Loucy (cell line): ENCODE data around the gene MZB1.
"Not testable (repeated sequence)": the region's sequence is repeated elsewhere in the genome, so short reads cannot be mapped to it uniquely, and the experiment has no call there.

Experiments
- H2AFZ ChIP-seq: fragments of 200-600 bp; sonication (generic); 2 replicates; pipeline ENCODE4 v1.6.0; 2016; ENCODE audit warnings: antibody characterized with exemption, mild to moderate bottlenecking, low read length, moderate library complexity
- H3F3A ChIP-seq: fragments of 200-600 bp; 2 replicates; pipeline ENCODE4 v1.6.0; 2016; ENCODE audit warnings: antibody characterized with exemption, low read depth, mild to moderate bottlenecking
- H3K27me3 ChIP-seq: fragments of 200-600 bp; sonication (generic); 2 replicates; pipeline ENCODE4 v1.6.1; 2014; ENCODE audit warnings: low read length, mild to moderate bottlenecking; ENCODE audit not compliant: insufficient read depth, poor library complexity, severe bottlenecking
- H3K36me3 ChIP-seq: fragments of 200-600 bp; sonication (generic); 2 replicates; pipeline ENCODE4 v1.6.1; 2016; ENCODE audit warnings: low read length; ENCODE audit not compliant: insufficient read depth
- H3K4me1 ChIP-seq: fragments of 200-600 bp; sonication (generic); 2 replicates; pipeline ENCODE4 v1.5.1; 2014; ENCODE audit warnings: low read length, mild to moderate bottlenecking; ENCODE audit not compliant: insufficient read depth, poor library complexity, severe bottlenecking
- H3K4me2 ChIP-seq: fragments of 200-600 bp; sonication (generic); 2 replicates; pipeline ENCODE4 v1.6.0; 2014; ENCODE audit warnings: antibody characterized with exemption, low read length, low read depth, mild to moderate bottlenecking; ENCODE audit not compliant: poor library complexity, severe bottlenecking
- H3K4me3 ChIP-seq: fragments of 200-600 bp; sonication (generic); 2 replicates; pipeline ENCODE4 v1.5.1; 2014; ENCODE audit warnings: low read length, mild to moderate bottlenecking, mixed read lengths; ENCODE audit not compliant: poor library complexity, severe bottlenecking
- H3K79me2 ChIP-seq: fragments of 200-600 bp; sonication (generic); 2 replicates; pipeline ENCODE4 v1.6.1; 2014; ENCODE audit warnings: low read length; ENCODE audit not compliant: insufficient read depth
- H3K9ac ChIP-seq: fragments of 200-600 bp; sonication (generic); 2 replicates; pipeline ENCODE4 v1.6.0; 2014; ENCODE audit warnings: mild to moderate bottlenecking, low read depth, low read length, moderate library complexity; ENCODE audit not compliant: poor library complexity, severe bottlenecking
- H3K9me2 ChIP-seq: fragments of 200-600 bp; sonication (generic); replicated peaks from 2 replicates; pipeline ENCODE4 v1.6.1; 2016; ENCODE audit warnings: low read depth, low read length, mixed read lengths
- H3K9me3 ChIP-seq: fragments of 200-600 bp; sonication (generic); 2 replicates; pipeline ENCODE4 v1.6.1; 2014; ENCODE audit warnings: mild to moderate bottlenecking, antibody characterized with exemption, low read length, low read depth; ENCODE audit not compliant: insufficient read depth
- H4K20me1 ChIP-seq: fragments of 200-600 bp; sonication (generic); 2 replicates; pipeline ENCODE4 v1.6.0; 2014; ENCODE audit warnings: antibody characterized with exemption, low read length, mild to moderate bottlenecking; ENCODE audit not compliant: insufficient read depth, poor library complexity, severe bottlenecking
- CTCF ChIP-seq: fragments of 200-600 bp; sonication (generic); conservative IDR thresholded peaks from 2 replicates; pipeline ENCODE4 v1.5.1; 2014; ENCODE audit warnings: mild to moderate bottlenecking, antibody characterized with exemption, low read length
- EZH2phosphoT487 ChIP-seq: fragments of 200-600 bp; IDR thresholded peaks from 2 replicates; pipeline ENCODE4 v1.6.1; 2018; ENCODE audit warnings: antibody characterized with exemption, mild to moderate bottlenecking, moderate library complexity, borderline replicate concordance

MZB1 gene

GRCh38 chr5:139354186-139354585, 35.5 kb downstream of the MZB1 start:
- Histone ChIP-seq H3K36me3 (peaks cover 31% of the 10 kb centered on the region), H3K27me3 (no peaks in the 10 kb centered on the region), H3K9me2 (no peaks in the 10 kb centered on the region), H3K4me3 (no peak overlapping the region), H3K9ac (no peak overlapping the region), H3K4me2 (no peak overlapping the region), H4K20me1 (peaks cover 88% of the 10 kb centered on the region), H3F3A (no peaks in the 10 kb centered on the region; the same call in 1 of the 2 replicates), H3K79me2 (peaks cover 100% of the 10 kb centered on the region), H3K4me1 (no peaks in the 10 kb centered on the region), H3K9me3 (no peaks in the 10 kb centered on the region), H2AFZ (no peak overlapping the region)
- TF ChIP-seq CTCF, result no peak
- TF ChIP-seq EZH2phosphoT487, result no peak

- not testable (repeated sequence) for H3K27me3 ChIP-seq, H3K36me3 ChIP-seq, H3K4me3 ChIP-seq, H3F3A ChIP-seq, H3K9me2 ChIP-seq, H3K9ac ChIP-seq, H3K4me2 ChIP-seq, H2AFZ ChIP-seq, H3K9me3 ChIP-seq
- Histone ChIP-seq H3K79me2 (peaks cover 100% of the 10 kb centered on the region), H3K4me1 (peaks cover 22% of the 10 kb centered on the region), H4K20me1 (peaks cover 87% of the 10 kb centered on the region)
Observed at GRCh38 chr5:139347863-139348262, 41.9 kb downstream of the MZB1 start.

- H3F3A ChIP-seq, H2AFZ ChIP-seq, H3K27me3 ChIP-seq, H3K9me3 ChIP-seq, H3K9me2 ChIP-seq, H3K9ac ChIP-seq, H3K36me3 ChIP-seq: not testable (repeated sequence)
- Histone ChIP-seq H3K4me2 (peak overlapping the region; percentile 96), H4K20me1 (peaks cover 75% of the 10 kb centered on the region), H3K4me1 (peaks cover 29% of the 10 kb centered on the region), H3K4me3 (peak overlapping the region; percentile 93), H3K79me2 (peaks cover 82% of the 10 kb centered on the region)
Observed at GRCh38 chr5:139345442-139345841, 44.3 kb downstream of the MZB1 start.

- Histone ChIP-seq H4K20me1 (peaks cover 63% of the 10 kb centered on the region), H3F3A (peaks cover 3% of the 10 kb centered on the region; the same call in 1 of the 2 replicates), H3K9ac (peak overlapping the region; percentile 92), H2AFZ (no peak overlapping the region), H3K4me2 (peak overlapping the region; percentile 96), H3K79me2 (peaks cover 69% of the 10 kb centered on the region), H3K36me3 (no peaks in the 10 kb centered on the region), H3K4me3 (peak overlapping the region; percentile 93), H3K9me2 (no peaks in the 10 kb centered on the region), H3K27me3 (no peaks in the 10 kb centered on the region), H3K9me3 (no peaks in the 10 kb centered on the region), H3K4me1 (peaks cover 29% of the 10 kb centered on the region)
- TF ChIP-seq EZH2phosphoT487 (no peak), CTCF (no peak)
Observed at GRCh38 chr5:139344177-139344576, 45.5 kb downstream of the MZB1 start.
